ENCODE measurements around the gene CNOT10.

DNA sequence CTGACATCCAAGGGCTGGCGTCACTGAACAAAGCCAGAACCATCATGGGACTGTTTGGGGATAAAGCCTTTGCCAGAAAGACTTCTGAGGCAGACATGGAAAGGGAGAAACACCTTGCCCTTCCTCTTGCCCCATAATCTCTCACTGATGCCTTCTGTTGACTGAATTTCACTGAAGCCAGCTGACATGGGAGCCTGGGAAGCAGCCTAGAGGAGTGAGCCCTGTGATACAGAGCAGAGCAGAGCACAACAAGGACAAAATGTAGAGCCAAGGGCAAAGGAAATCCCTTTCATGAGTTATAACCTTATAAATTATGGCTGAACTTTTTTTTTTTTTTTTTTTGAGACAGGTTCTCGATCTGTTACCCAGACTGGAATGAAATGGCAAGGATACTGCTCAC is 9.8 kb upstream of the CNOT10 start:
- TF ChIP-seq, protein P1, sequence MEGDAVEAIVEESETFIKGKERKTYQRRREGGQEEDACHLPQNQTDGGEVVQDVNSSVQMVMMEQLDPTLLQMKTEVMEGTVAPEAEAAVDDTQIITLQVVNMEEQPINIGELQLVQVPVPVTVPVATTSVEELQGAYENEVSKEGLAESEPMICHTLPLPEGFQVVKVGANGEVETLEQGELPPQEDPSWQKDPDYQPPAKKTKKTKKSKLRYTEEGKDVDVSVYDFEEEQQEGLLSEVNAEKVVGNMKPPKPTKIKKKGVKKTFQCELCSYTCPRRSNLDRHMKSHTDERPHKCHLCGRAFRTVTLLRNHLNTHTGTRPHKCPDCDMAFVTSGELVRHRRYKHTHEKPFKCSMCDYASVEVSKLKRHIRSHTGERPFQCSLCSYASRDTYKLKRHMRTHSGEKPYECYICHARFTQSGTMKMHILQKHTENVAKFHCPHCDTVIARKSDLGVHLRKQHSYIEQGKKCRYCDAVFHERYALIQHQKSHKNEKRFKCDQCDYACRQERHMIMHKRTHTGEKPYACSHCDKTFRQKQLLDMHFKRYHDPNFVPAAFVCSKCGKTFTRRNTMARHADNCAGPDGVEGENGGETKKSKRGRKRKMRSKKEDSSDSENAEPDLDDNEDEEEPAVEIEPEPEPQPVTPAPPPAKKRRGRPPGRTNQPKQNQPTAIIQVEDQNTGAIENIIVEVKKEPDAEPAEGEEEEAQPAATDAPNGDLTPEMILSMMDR (IDR thresholded peaks at IDR 0.05), result no peak
- TF ChIP-seq, protein P2, sequence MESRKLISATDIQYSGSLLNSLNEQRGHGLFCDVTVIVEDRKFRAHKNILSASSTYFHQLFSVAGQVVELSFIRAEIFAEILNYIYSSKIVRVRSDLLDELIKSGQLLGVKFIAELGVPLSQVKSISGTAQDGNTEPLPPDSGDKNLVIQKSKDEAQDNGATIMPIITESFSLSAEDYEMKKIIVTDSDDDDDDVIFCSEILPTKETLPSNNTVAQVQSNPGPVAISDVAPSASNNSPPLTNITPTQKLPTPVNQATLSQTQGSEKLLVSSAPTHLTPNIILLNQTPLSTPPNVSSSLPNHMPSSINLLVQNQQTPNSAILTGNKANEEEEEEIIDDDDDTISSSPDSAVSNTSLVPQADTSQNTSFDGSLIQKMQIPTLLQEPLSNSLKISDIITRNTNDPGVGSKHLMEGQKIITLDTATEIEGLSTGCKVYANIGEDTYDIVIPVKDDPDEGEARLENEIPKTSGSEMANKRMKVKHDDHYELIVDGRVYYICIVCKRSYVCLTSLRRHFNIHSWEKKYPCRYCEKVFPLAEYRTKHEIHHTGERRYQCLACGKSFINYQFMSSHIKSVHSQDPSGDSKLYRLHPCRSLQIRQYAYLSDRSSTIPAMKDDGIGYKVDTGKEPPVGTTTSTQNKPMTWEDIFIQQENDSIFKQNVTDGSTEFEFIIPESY (IDR thresholded peaks at IDR 0.05; ENCODE audit: borderline replicate concordance, low read depth), result no peak
- TF ChIP-seq FOXJ3 (CRISPR knock-in tag; IDR thresholded peaks at IDR 0.05) (no peak), EP300 (IDR thresholded peaks at IDR 0.05; ENCODE audit: borderline replicate concordance in 1 of 2, low read depth in 1 of 2, low read length in 1 of 2) (no peak), NRF1 (IDR thresholded peaks at IDR 0.05; ENCODE audit: low read depth, low read length) (no peak), POLR2AphosphoS5 (IDR thresholded peaks at IDR 0.05; ENCODE audit: low read depth, low read length) (no peak), CHD2 (IDR thresholded peaks at IDR 0.05; ENCODE audit: low read length, partially characterized antibody) (no peak), ELF1 (IDR thresholded peaks at IDR 0.05) (no peak), TAF1 (IDR thresholded peaks at IDR 0.05; ENCODE audit: borderline replicate concordance, low read depth, low read length) (no peak)
- TF ChIP-seq, protein P3, sequence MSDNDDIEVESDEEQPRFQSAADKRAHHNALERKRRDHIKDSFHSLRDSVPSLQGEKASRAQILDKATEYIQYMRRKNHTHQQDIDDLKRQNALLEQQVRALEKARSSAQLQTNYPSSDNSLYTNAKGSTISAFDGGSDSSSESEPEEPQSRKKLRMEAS (IDR thresholded peaks at IDR 0.05; ENCODE audit: low read depth), result no peak
